Loucy (cell line): Measurements from ENCODE around the gene BNIPL.

ENCODE experiments used
- EZH2phosphoT487 ChIP-seq: fragments of 200-600 bp; IDR thresholded peaks from 2 replicates; pipeline ENCODE4 v1.6.1; 2018; ENCODE audit warnings: antibody characterized with exemption, mild to moderate bottlenecking, moderate library complexity, borderline replicate concordance
- TF ChIP-seq, protein P1 (sequence below): fragments of 200-600 bp; sonication (generic); conservative IDR thresholded peaks from 2 replicates; pipeline ENCODE4 v1.5.1; 2014; ENCODE audit warnings: mild to moderate bottlenecking, antibody characterized with exemption, low read length

- TF ChIP-seq, protein P1, sequence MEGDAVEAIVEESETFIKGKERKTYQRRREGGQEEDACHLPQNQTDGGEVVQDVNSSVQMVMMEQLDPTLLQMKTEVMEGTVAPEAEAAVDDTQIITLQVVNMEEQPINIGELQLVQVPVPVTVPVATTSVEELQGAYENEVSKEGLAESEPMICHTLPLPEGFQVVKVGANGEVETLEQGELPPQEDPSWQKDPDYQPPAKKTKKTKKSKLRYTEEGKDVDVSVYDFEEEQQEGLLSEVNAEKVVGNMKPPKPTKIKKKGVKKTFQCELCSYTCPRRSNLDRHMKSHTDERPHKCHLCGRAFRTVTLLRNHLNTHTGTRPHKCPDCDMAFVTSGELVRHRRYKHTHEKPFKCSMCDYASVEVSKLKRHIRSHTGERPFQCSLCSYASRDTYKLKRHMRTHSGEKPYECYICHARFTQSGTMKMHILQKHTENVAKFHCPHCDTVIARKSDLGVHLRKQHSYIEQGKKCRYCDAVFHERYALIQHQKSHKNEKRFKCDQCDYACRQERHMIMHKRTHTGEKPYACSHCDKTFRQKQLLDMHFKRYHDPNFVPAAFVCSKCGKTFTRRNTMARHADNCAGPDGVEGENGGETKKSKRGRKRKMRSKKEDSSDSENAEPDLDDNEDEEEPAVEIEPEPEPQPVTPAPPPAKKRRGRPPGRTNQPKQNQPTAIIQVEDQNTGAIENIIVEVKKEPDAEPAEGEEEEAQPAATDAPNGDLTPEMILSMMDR = no peak
- no peak for TF ChIP-seq EZH2phosphoT487
These were observed 28.5 kb upstream of the BNIPL start for GRCh38 chr1:151007853-151008243.
